Stomach (tissue), 9 donors: ENCODE results near the gene KIF21B. TPM values are rescaled to one million over a fixed set of nuclear protein-coding genes. Genes with fewer than 3 reads are reported as not detected.

Experiments
- DNase-seq, 2 donors: peaks; one replicate each; pipeline versions ENCODE4 v3.0.0 to v3.0.0-alpha.2; 2013 to 2019
- H3K27ac ChIP-seq, 5 donors: fragments of 200-600 bp in 4 of 5; sonication (generic) in 4 of 5; one replicate each; pipeline ENCODE4 v1.5.1; 2013 to 2019; ENCODE audit warnings: mild to moderate bottlenecking in 1 of 5, moderate library complexity in 1 of 5
- H3K27me3 ChIP-seq, 3 donors: fragments of 200-600 bp; sonication (generic); one replicate each; pipeline ENCODE4 v1.5.1; 2017 to 2019; ENCODE audit warnings: mixed run types in 1 of 3
- H3K36me3 ChIP-seq, 4 donors: fragments of 200-600 bp; sonication (generic); 1 replicate in 3 of 4; 2 replicates in 1 of 4; pipeline ENCODE4 v1.5.1; 2016 to 2019
- H3K4me1 ChIP-seq, 4 donors: fragments of 200-600 bp; sonication (generic); one replicate each; pipeline ENCODE4 v1.5.1; 2016 to 2019
- H3K4me3 ChIP-seq, 4 donors: fragments of 200-600 bp; sonication (generic) in 3 of 4; one replicate each; pipeline ENCODE4 v1.5.1; 2016 to 2019; ENCODE audit warnings: mild to moderate bottlenecking in 1 of 4
- H3K9me3 ChIP-seq, 4 donors: fragments of 200-600 bp; sonication (generic); one replicate each; pipeline ENCODE4 v1.5.1; 2016 to 2019
- CTCF ChIP-seq, 7 experiments: fragments of 450-650 bp in 4 of 7; fragments of 200-600 bp in 3 of 7; sonication (generic) in 3 of 7; IDR thresholded peaks; one replicate each; pipeline ENCODE4 v1.5.1; 2016 to 2019; ENCODE audit warnings: antibody characterized with exemption in 7 of 7, control low read depth in 2 of 7, mild to moderate bottlenecking in 1 of 7
- EP300 ChIP-seq: sonication (generic); formaldehyde crosslinking; IDR thresholded peaks from one replicate; pipeline ENCODE4 v1.6.1; 2017; ENCODE audit warnings: antibody characterized with exemption
- POLR2A ChIP-seq, 4 donors: fragments of 450-650 bp; IDR thresholded peaks; one replicate each; pipeline ENCODE4 v1.6.1; 2016; ENCODE audit warnings: antibody characterized with exemption in 4 of 4, control low read depth in 2 of 4, mild to moderate bottlenecking in 1 of 4, moderate library complexity in 1 of 4
- POLR2AphosphoS5 ChIP-seq, 3 donors: sonication (generic); formaldehyde crosslinking; IDR thresholded peaks; one replicate each; pipeline ENCODE4 v1.6.1; 2016; ENCODE audit warnings: antibody characterized with exemption in 3 of 3
- WGBS, 5 donors: extraction: QIAGEN DNeasy Blood & Tissue Kit in 3 of 5; methylation state at CpG; one replicate each; pipeline versions ENCODE4 v1.1.5 to v1.1.7; 2013 to 2018; 5-methylcytosine and 5-hydroxymethylcytosine counted together
- intact Hi-C: fragments of 100-400 bp; cut with DNase I; formaldehyde crosslinking; loops from one replicate; pipeline ENCODE4 v1.15.1; 2023; ENCODE audit warnings: low total_unique reads
- polyA plus RNA-seq, 3 donors: library from polyadenylated mRNA; stranded (reverse); fragments of 200-250 nt; gene quantifications; one replicate each; pipeline ENCODE4 v1.2.3, GENCODE V29; 2013
- total RNA-seq, 5 donors: library from RNA; depleted of rRNA; stranded (reverse); fragments of >200 nt; gene quantifications; one replicate each; pipeline versions ENCODE4 v1.1.0 to v1.2.3, GENCODE V29; 2014 to 2016
- donor health status: healthy with polysubstance abuse.
- donor health status: Bipolar disorder and iron deficiency.
- donor health status: healthy.

The KIF21B gene
- total and polyA plus RNA-seq, 8 donors, result 0.30 to 8.8 (median 2.4) TPM

- Histone ChIP-seq H3K4me1 (peaks cover 13 to 83% (median 42%) of the 10 kb centered on the region in 4 donors), H3K27me3 (peaks cover 0 to 25% (median 0%) of the 10 kb centered on the region in 3 donors), H3K9me3 (no peaks in the 10 kb centered on the region), H3K27ac (no peak overlapping the region), H3K36me3 (no peaks in the 10 kb centered on the region), H3K4me3 (no peak overlapping the region)
- WGBS, 5 donors, result 32 to 39% (median 36%) methylated on average over 5 of the region's 5 CpGs
- no peak for DNase-seq
- intact Hi-C loops, result no loop called here
- no peak for TF ChIP-seq POLR2AphosphoS5 (IDR thresholded peaks at IDR 0.05)
- no peak for TF ChIP-seq POLR2A (IDR thresholded peaks at IDR 0.05)
- no peak for TF ChIP-seq EP300
- TF ChIP-seq CTCF (IDR thresholded peaks at IDR 0.05), result no peak
These were observed 7.9 kb downstream of the KIF21B start for GRCh38 chr1:201015551-201016091.

GRCh38 chr1:201014816-201015200, 8.7 kb downstream of the KIF21B start:
- Histone ChIP-seq H3K27me3 (peaks cover 0 to 25% (median 0%) of the 10 kb centered on the region in 3 donors), H3K4me1 (peaks cover 12 to 75% (median 39%) of the 10 kb centered on the region in 4 donors), H3K9me3 (no peaks in the 10 kb centered on the region), H3K4me3 (no peak overlapping the region), H3K36me3 (no peaks in the 10 kb centered on the region), H3K27ac (no peak overlapping the region)
- WGBS, 5 donors, result 88 to 95% (median 91%) methylated on average over 3 of the region's 3 CpGs
- intact Hi-C loops, result no loop called here
- TF ChIP-seq EP300 (no peak), CTCF (IDR thresholded peaks at IDR 0.05) (no peak), POLR2AphosphoS5 (IDR thresholded peaks at IDR 0.05) (no peak), POLR2A (IDR thresholded peaks at IDR 0.05) (no peak)
- DNase-seq, result no peak

- DNase-seq, result no peak
- no peak for TF ChIP-seq CTCF (IDR thresholded peaks at IDR 0.05)
- TF ChIP-seq POLR2A (IDR thresholded peaks at IDR 0.05), result no peak
- no peak for TF ChIP-seq POLR2AphosphoS5 (IDR thresholded peaks at IDR 0.05)
- TF ChIP-seq EP300, result no peak
- intact Hi-C loops, result no loop called here
- WGBS, 5 donors, result 44 to 67% (median 63%) methylated on average over 22 to 33 of the region's 33 CpGs
- no peak overlapping the region for H3K27ac ChIP-seq
- H3K4me3 ChIP-seq, result peak overlapping the region in 1 of 4 donors; percentile 13
- peaks cover 0 to 25% (median 0%) of the 10 kb centered on the region in 3 donors for H3K27me3 ChIP-seq
- H3K36me3 ChIP-seq, result no peaks in the 10 kb centered on the region
- no peaks in the 10 kb centered on the region for H3K9me3 ChIP-seq
- H3K4me1 ChIP-seq, result peaks cover 9 to 69% (median 36%) of the 10 kb centered on the region in 4 donors
These were observed 9.3 kb downstream of the KIF21B start for GRCh38 chr1:201013991-201014815.

- intact Hi-C loops, result no loop called here
- no peak overlapping the region for H3K4me3 ChIP-seq
- H3K36me3 ChIP-seq, result peaks cover 0 to 3% (median 0%) of the 10 kb centered on the region in 4 donors
- H3K27me3 ChIP-seq, result peaks cover 0 to 25% (median 0%) of the 10 kb centered on the region in 3 donors
- H3K9me3 ChIP-seq, result no peaks in the 10 kb centered on the region
- peaks cover 9 to 58% (median 33%) of the 10 kb centered on the region in 4 donors for H3K4me1 ChIP-seq
- 67 to 93% (median 72%) methylated on average over 4 of the region's 4 CpGs for WGBS, 5 donors
- no peak overlapping the region for H3K27ac ChIP-seq
- TF ChIP-seq EP300 (no peak), CTCF (IDR thresholded peaks at IDR 0.05) (no peak), POLR2AphosphoS5 (IDR thresholded peaks at IDR 0.05) (no peak), POLR2A (IDR thresholded peaks at IDR 0.05) (no peak)
- no peak for DNase-seq
These were observed 10.5 kb downstream of the KIF21B start for GRCh38 chr1:201013031-201013485.
